H54 (cell line): ENCODE results near the gene HMSD.

Experiments
- DNase-seq: peaks from one replicate; pipeline ENCODE4 v3.0.0; 2011; ENCODE audit warnings: low spot score, mixed read lengths; ENCODE audit not compliant: insufficient read length
- FAIRE-seq: peaks from 3 replicates; lab custom pipeline; 2011; peaks lifted over from hg19 to GRCh38; lab: Jason Lieb, UNC
- POLR2A ChIP-seq: IDR thresholded peaks from 2 replicates; pipeline ENCODE4 v1.6.1; 2011; ENCODE audit warnings: low read depth, mild to moderate bottlenecking, low read length

HMSD gene

GRCh38 chr18:63992751-63993150 is 43.6 kb downstream of the HMSD start:
- FAIRE-seq = no peak

DNA sequence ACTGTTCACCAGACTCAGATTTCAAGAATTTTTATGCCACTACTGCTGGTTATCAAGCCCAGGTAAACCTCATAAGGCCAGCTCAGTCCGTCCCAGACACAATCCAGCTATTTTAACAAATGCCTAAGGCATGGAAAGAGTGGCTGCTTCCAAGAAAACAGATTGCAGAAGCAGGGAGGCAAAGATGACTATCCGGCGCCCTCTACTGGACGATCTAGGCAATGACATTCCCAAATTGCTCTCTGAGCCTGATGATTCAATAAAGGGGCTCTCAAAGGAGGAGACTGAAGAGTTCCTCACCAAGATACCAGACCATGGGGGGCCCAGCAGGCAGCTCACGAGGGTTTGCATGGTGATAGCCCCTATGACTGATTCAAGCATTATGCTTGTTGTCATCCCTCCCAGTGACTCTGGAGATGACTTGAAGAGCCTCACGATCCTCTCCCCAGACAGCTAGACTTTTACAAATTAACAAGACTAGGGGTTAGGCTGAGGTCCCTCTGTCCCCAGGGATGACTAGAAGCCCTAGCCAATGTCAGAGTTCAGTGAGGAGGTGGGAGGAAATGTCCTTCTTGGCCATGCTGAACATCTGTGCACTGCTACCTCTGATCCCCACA is 45.8 kb downstream of the HMSD start:
- DNase-seq (peak; percentile 20), FAIRE-seq (peak; percentile 20)
- TF ChIP-seq POLR2A = no peak

More at GRCh38 chr18:63992751-63993150, 43.6 kb downstream of the HMSD start:
- TF ChIP-seq POLR2A = no peak
- DNase-seq = no peak

DNA sequence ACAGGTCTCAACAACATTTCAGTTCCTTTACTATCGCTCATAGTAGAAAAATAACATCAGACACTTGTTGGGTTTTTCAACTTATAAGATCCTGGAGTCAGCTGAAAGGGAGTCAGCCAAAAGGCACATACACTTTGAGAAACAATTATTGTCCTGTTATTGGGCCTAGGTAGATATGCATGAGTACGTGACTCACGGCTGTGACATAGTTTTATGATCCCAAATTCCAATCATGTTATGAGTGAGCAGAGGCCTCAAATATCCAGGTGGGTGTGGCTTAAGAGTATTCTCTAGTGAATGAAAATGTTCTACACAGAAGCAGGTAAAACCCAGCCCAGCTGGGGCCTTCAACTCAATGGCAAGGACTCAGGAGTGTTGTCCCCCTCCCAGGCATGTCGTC is 47.9 kb downstream of the HMSD start:
- no peak for DNase-seq
- FAIRE-seq = no peak
- no peak for TF ChIP-seq POLR2A

DNA sequence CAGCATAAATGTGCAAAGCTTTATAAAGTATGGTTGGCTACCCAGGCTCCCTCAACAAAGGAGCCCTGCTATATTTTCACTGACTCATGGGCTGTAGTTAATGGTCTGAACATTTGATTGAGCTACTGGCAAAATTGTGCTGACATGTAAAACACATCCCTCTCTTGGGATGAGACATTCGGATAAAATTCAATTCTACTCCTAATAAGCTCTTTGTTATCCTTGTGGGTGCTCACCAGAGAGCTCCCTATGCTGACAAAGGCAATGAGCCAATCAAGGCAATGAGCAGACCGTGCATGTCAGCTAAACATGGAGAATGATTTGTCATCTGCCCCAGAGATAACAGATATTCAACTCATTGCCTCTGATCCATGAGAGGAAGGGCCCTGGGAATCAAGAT is 48.5 kb downstream of the HMSD start:
- no peak for TF ChIP-seq POLR2A
- no peak for DNase-seq
- FAIRE-seq = no peak

- DNase-seq (no peak), FAIRE-seq (no peak)
- no peak for TF ChIP-seq POLR2A
Observed at GRCh38 chr18:63999871-64000270, 50.8 kb downstream of the HMSD start.

- DNase-seq (no peak), FAIRE-seq (no peak)
- no peak for TF ChIP-seq POLR2A
Observed at GRCh38 chr18:64002581-64002980, 53.5 kb downstream of the HMSD start.

- FAIRE-seq (no peak), DNase-seq (no peak)
- no peak for TF ChIP-seq POLR2A
Observed at GRCh38 chr18:64009305-64009704, 60.2 kb downstream of the HMSD start.
